Omental fat pad (tissue), 4 donors: ENCODE measurements around the gene PPM1J. TPM values are rescaled to one million over a fixed set of nuclear protein-coding genes. Genes with fewer than 3 reads are reported as not detected.

Experiments
- ATAC-seq: fragments of 150-250 bp; one replicate; pipeline ENCODE4 v1.9.1; 2016; ENCODE audit warnings: mild to moderate bottlenecking, moderate library complexity; ENCODE audit not compliant: low FRiP score
- DNase-seq: peaks from one replicate; pipeline ENCODE4 v3.0.0-alpha.2; 2019; ENCODE audit warnings: low spot score
- total RNA-seq, 4 donors: library from RNA; depleted of rRNA; stranded (reverse); fragments of >200 nt; gene quantifications; one replicate each; pipeline ENCODE4 v1.1.0, GENCODE V29; 2016
- TF ChIP-seq, protein P1 (sequence below), 3 donors: fragments of 450-650 bp; IDR thresholded peaks; one replicate each; pipeline ENCODE4 v1.5.1; 2016 to 2017; ENCODE audit warnings: antibody characterized with exemption in 3 of 3, mild to moderate bottlenecking in 3 of 3, moderate library complexity in 2 of 3

PPM1J gene
- total RNA-seq, 4 donors from 2014 or later = 0.63 to 1.7 (median 1.5) TPM

DNA sequence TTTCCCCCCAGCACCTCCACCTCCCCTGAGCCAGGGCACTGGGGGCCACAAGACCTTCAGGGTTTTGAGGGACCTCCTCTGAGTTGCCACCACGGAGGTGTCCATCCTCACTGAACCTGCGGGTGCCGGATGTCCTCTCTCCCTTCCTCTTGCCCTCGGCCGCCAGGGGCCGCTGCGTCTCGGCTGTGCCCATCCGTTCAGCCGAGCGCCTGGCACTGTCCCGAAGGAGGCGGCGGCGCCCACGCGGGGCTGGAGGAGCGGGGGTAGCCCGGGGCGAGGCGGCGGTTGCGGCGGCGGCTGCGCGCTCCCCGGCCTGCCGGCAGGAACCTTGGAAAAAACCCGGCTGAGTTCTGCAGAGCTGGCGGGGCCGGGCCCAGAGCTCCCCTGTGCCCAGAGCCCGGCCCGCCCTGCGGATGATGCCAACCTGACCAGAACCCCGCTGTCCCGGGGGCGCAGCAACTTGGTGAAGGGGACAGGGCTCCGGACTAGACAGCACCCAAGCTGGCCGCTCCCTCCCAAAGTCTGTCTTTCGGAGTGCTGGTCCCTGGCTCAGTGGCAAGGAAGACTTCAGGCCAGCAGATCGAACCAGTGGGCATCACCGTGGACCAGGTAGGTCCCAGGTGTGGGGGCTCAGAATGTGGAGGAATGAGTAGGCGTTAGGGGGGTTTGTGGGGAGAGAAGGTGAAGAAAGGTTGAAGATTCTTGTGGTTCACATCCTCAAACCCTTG is 3.7 kb upstream of the PPM1J start:
- TF ChIP-seq, protein P1, sequence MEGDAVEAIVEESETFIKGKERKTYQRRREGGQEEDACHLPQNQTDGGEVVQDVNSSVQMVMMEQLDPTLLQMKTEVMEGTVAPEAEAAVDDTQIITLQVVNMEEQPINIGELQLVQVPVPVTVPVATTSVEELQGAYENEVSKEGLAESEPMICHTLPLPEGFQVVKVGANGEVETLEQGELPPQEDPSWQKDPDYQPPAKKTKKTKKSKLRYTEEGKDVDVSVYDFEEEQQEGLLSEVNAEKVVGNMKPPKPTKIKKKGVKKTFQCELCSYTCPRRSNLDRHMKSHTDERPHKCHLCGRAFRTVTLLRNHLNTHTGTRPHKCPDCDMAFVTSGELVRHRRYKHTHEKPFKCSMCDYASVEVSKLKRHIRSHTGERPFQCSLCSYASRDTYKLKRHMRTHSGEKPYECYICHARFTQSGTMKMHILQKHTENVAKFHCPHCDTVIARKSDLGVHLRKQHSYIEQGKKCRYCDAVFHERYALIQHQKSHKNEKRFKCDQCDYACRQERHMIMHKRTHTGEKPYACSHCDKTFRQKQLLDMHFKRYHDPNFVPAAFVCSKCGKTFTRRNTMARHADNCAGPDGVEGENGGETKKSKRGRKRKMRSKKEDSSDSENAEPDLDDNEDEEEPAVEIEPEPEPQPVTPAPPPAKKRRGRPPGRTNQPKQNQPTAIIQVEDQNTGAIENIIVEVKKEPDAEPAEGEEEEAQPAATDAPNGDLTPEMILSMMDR (IDR thresholded peaks at IDR 0.05) = peak in 1 of 3 donors; percentile 77
- peak; percentile 49 for ATAC-seq

DNA sequence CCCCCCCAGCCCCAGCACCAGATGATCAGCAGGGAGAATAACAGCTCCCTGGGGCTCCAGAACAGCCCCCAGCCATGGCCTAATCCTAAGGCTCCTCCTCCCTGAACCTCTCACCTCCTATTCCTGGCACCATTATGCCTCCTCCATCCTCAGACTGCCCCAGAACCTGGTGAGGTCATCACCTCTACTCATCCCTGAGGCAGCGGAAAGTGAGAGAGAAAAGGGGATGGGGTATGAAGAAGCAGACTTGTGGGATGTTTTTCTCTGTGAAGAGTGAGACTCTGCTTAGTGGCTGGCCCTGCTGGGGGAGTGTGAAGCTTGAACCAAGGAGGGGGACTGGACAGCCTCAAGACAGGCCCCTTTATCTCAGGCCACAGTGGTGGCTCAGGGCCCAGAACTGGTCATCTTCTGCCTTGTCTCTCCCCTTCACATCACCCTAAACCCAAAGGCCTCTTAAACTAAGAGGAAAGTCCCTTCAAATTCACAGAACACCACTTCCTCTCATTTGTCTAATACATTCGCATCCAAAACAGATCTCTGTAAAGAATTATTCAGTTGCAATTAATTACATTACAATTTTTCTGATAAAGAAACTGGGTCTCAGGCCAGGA is 2.2 kb upstream of the PPM1J start:
- TF ChIP-seq, protein P1 (IDR thresholded peaks at IDR 0.05) = no peak
- DNase-seq (no peak), ATAC-seq (no peak)

More for the DNA sequence above, 3.7 kb upstream of the PPM1J start:
- peak; percentile 74 for DNase-seq

DNA sequence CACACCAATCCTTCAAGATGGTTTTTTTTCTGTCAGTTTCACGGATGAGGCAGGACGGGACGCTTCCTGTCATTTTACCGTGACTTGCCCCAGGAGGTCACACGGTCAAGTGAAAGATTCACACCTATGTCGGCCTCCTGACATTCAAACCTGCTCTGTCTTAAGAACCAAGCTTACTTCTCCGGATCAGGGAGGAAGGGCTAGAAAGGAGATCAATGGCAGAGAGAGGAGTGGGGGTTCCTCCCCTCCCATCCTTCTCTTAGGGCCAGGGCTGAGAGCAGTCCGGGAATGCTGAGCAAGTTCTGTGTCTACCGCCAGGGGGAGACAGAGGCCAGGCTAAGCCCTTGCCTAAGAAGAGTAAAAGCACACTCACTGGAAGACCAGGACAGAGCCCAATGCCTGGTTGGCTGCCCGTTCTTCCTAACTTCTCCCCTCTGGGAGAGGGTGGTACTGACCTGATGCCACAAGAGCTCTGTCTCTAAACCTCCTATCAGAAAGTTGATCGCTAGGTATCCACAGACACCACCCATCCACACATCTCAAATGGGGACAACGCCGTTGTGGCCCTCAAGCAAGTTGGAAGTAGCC is 1.1 kb upstream of the PPM1J start:
- ATAC-seq (peak; percentile 52), DNase-seq (no peak)
- TF ChIP-seq, protein P1 (IDR thresholded peaks at IDR 0.05) = peak in 2 of 3 donors; percentile 66 to 67

DNA sequence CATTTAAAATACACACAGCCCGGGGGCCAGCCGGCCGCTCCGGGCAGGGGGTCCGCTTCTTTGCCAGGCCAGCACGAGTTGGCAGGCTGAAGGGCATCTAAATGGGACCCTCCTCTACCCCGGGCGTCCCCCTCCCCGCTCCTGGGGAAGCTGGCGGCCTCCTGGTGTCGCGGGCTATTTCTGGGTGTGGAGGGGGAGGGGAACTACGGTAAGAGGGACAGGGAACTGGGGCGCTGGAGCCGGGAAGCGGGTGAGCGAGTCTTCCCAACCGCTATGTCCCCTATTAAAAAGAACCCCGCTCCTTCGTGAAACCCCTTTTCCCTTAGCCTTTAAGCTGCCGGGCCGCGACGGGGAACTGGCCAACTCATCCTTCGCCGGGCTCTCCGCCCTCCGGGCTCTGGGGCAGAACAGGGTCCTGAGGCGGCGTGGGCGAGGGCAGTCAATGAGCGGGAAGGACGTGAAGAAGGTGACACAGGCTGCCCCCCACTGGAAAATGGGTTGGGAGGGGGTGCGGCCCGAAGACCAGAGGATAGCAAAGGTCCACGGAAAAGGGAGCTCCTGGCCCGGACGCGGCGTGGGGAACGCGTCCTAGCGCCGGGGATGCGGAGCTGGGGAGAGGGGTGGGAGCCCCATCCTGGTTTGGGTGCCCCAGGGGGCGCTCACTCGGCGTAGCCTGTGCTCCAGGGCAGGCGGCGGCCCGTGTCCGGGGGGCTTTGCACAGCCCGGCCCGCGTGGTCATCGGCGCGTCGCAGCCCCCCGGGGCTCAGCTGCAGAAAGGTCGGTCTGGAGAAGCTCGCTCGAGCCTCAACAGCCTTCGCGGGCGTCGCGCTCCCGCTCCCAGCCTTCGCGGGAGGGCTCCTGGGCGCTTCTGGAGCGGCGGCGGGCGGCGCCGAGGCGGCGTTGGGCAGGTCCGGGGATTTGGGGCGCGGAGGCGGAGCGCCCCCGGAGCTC is 544 bp downstream of the PPM1J start:
- no peak for DNase-seq

DNA sequence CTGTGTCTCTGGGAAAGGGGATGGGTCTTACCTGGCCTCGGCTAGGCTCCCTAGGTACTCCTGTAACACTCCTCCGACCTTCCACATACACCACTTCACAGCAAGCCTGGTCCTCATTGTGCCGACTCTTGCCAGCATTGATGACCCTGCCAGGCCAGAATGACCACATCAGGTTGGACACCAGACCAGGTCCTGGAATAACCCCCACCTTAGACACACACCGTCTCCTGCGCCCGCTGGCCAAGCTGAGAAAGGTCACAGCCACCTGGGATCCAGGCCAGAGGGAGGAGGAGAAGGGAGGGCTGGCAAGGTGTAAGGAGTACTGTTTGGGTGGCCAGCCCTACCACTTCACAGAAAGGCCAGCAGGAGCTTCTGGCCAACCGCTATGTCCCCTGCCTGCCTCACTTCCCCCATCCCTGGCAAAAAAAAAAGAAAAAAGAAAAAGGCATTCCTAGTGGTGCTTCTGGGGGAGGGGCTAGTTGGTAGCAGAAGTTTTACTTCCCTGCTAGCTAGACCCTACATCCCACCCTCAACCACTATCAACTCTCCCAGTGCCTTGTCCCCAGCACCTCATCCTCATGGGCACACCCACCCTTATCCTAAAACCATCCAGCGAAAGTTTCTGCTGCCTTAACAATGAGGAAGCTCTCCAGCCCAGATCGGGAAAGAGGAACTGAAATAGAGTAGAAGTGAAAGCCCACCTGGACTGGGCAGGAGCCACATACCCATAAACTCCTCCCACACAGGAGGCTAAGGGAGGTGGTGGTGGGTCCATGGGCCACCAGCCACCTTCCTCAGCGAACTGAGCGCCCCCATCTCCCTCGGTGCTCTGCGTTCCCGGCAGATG is 1.4 kb downstream of the PPM1J start:
- TF ChIP-seq, protein P1 (IDR thresholded peaks at IDR 0.05) = no peak
- ATAC-seq (no peak), DNase-seq (no peak)

More for the DNA sequence above, 544 bp downstream of the PPM1J start:
- peak; percentile 6 for ATAC-seq
- TF ChIP-seq, protein P1 (IDR thresholded peaks at IDR 0.05) = no peak

DNA sequence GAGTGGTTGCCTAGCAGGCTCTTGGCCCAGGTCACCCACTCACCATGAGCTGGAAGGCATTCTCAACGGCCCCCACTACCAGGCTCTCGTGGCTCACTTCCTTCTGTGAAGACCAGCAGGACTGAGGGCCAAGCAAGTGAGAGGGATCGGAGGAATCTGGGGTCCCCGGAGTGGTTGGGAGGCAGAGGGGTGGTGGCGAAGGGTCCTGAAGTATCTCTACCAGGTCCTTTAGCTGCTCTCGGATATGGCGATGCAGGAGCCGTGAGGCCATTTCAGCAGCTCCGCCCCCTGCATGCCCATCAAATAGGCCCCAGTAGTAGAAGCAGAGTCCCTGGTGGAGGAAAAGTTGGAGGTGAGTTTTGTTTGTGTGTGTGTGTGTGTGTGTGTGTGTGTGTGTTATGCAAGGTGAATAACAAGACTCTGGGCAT is 2.4 kb downstream of the PPM1J start:
- TF ChIP-seq, protein P1 (IDR thresholded peaks at IDR 0.05) = no peak
- ATAC-seq = no peak
- DNase-seq = no peak
